Umbilical cord (tissue), 2 donors: ENCODE results near the gene JTB. TPM values are rescaled to one million over a fixed set of nuclear protein-coding genes. Genes with fewer than 3 reads are reported as not detected.
"Not testable (repeated sequence)": the region's sequence is repeated elsewhere in the genome, so short reads cannot be mapped to it uniquely, and the experiment has no call there.

Experiments used
- DNase-seq: peaks from one replicate; pipeline ENCODE4 v3.0.0-alpha.2; 2015; ENCODE audit warnings: low spot score
- total RNA-seq: library from RNA; depleted of rRNA; stranded (reverse); fragments of >200 nt; gene quantifications from one replicate; pipeline ENCODE4 v1.2.3, GENCODE V29; 2014; ENCODE audit warnings: low replicate concordance; ENCODE audit not compliant: insufficient read depth

Gene JTB
- total RNA-seq, 1 donor from 2014 or later: 120 TPM

DNA sequence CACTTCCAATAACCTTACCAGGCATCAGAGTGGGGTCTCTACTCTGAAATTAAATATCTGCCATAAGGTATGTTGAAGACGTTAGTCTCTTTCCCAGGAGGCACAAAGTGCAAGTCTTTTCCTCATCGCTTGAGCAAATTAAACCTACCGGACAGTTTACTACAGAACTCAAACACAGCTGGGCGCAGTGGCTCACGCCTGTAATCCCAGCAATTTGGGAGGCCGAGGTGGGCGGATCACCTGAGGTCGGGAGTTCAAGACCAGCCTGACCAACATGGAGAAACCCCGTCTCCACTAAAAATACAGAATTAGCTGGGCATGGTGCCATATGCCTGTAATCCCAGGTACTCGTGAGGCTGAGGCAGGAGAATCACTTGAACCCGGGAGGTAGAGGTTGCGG lies 1.6 kb upstream of the JTB start:
- DNase-seq: not testable (repeated sequence)

DNA sequence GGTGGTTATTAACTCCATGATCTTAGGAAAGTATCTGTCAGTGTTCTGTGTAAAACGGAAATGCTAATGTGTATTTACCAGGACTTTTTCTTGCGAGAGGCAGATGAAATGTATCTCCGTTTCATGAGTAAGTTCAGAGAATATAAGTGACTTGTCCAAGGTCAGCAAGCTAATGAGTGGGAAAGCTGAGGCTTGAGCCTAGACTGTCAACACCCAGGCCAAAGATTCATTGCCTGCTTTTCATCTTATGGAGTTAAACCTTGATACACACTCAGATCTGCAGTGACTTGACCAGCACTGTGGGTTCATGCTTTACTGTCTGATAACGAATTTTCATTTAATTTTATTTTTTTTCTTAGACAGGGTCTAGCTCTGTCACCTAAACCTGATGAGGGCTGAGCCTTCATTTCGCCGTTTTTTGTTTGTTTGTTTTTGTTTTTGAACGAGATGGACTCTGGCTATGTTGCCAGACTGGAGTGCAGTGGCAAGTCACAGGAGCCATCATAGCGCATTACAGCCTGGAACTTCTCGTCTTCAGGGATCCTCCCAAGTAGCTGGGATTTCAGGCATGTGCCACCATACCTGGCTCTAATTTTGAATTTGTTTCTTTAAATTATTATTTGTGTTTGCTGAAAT lies 918 bp upstream of the JTB start:
- no peak for DNase-seq

- no peak for DNase-seq
Measured at GRCh38 chr1:153976819-153977249, 640 bp downstream of the JTB start.

GRCh38 chr1:153973525-153973924 lies 3.9 kb downstream of the JTB start:
- no peak for DNase-seq

GRCh38 chr1:153973071-153973470 lies 4.4 kb downstream of the JTB start:
- no peak for DNase-seq

GRCh38 chr1:153970346-153970745 lies 7.1 kb downstream of the JTB start:
- no peak for DNase-seq

DNA sequence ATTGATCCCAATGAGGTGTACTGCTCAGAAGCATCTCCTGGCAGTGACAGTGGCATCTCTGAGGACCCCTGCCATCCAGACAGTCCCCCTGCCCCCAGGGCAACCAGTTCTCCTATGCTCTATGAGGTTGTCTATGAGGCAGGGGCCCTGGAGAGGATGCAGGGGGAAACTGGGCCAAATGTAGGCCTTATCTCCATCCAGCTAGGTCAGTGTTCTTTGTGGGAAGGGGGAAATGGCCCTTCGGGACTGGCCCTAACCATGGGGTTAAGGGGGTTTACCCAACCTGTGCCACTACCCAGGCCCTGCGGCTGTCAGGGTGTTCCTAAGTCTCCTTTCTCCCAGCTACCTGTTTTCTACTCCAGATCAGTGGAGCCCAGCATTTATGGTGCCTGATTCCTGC lies 8.5 kb downstream of the JTB start:
- no peak for DNase-seq

GRCh38 chr1:153968408-153968807 lies 9.1 kb downstream of the JTB start:
- DNase-seq: no peak

DNA sequence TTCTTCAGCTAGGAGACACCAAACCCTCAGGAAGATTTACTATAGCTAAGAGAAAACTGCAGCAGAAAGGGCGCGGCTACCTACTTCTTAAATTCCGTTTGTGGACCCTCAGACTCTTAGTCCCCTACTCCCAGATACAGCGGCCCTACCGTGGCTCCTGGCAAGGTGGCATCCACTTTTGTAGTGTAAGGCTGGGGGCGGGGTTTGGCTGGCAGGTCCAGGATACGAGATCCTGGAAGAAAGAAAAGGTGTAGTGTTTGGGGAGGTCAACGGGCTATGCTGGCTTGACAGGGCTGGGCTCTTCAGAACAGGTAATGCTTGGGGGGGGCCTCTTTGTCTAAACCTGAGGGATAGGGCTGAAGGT lies 9.5 kb downstream of the JTB start:
- no peak for DNase-seq

- peak; percentile 99 for DNase-seq
Measured at GRCh38 chr1:153967107-153967999, 10.1 kb downstream of the JTB start, which contains the start of gene CREB3L4. CREB3L4 (plus strand) TSS chr1:153967902; CDS start chr1:153968526, 624 bp downstream.

- DNase-seq: peak; percentile 72
Measured at GRCh38 chr1:153963850-153964331, 13.6 kb downstream of the JTB start.

DNA sequence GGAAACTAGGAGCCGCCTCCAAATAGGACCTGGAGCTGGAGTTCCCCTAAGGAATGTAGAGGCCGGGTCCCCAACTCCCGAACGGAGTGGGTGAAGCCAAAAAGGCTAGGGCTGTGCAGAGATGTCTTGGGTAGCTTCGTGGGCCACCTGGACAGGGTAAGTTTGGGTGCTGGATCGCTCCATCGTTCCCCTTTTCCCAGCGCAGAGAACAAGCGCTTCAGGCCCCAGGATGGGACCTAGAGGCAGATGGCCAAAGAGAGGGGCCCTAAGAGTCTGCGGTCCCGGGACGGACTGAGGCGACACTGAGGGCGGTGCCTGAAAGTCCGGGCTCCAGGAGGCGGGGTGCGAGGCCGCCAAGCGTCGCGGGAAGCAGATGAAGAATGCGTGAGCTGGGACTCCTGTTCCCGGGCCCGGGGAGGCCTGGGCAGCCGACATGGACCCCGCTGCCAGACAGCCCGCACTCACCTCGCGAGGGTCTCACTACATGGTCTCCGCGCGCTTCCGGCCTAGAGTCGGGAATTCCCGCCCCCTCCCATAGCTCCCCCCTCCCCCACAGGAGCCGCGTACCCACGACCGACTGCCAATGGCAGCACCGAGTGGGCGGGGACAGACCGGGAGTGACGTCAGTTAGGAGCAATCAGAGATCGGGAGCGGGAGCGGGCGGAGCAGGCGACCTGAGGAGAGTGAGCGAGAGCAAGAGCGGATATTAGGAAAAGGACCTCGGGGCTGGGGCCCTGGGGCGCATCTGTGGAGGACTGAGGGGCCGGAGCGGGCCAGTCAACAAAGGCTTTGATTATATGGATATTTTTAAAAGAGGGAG lies 14.2 kb downstream of the JTB start, which contains the start of gene SLC39A1:
Gene SLC39A1 (minus strand): TSS at position 508 of the 820 bp plus-strand sequence. CDS start 822 bp downstream, outside the sequence.
- peak; percentile 99 for DNase-seq

- peak; percentile 42 for DNase-seq
Measured at GRCh38 chr1:153962088-153963029, 15.1 kb downstream of the JTB start.

- DNase-seq: no peak
Measured at GRCh38 chr1:153961421-153961820, 16.1 kb downstream of the JTB start.

- no peak for DNase-seq
Measured at GRCh38 chr1:153960206-153960605, 17.3 kb downstream of the JTB start.

DNA sequence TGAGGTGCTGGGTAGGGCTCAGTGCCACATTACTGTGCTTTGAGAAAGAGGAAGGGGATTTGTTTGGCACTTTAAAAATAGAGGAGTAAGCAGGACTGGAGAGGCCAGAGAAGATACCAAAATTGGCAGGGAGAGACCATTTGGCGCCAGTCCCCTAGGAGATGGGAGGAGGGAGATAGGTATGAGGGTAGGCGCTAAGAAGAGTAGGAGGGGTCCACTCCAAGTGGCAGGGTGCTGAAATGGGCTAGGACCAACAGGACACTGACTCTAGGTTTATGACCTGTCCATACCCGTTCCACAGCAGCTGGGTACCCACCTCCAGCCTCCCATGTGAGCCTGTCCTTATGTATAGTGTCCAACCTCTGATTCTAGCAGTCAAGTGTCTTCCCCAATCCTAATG lies 18.0 kb downstream of the JTB start:
- no peak for DNase-seq

- no peak for DNase-seq
Measured at GRCh38 chr1:153958961-153959260, 18.6 kb downstream of the JTB start.

DNA sequence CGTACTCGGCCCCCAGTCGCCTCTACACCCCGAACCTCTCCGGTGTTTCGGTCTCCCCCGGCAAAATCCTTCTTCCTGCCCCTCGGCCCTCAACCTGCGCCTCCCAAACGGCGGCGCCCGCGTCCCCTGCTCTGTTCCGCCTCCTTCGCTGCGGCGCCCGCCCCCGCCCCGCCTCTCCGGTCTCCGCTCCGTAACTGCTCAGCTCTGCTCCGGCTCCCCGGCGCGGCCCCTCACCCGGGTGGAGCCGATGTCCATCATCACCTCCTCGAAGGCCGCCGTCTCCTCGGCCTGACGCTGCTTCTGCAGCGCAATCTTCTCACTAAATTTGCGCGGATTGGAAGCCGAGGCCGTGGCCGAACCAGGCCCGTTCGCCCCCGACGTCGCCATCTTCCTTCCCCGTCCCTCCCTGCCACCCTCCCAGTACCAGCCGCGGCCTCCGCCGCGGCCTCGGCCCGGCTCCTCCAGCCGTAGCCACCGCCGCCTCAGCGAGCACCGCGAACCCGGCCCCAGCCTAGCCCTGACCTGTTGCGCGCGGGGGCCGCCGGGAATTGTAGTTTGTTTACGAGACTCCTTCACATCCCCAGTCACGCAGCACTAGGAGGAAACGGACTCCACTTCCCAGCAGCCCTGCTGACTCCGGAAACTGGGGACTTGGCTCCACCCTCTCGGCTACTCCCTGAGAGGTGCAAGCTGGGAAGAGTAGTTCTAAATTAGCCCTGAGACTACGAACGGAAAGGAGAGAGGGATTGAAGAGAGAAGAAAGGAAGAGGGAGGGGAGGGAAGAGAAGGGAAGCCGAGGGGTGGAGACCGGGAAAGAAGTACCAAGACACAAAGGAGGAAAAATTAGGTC lies 19.1 kb downstream of the JTB start, which contains the start of gene CRTC2:
Gene CRTC2 (minus strand): TSS at position 502 of the 850 bp plus-strand sequence. CDS start 115 bp downstream, at position 387.
- DNase-seq: peak; percentile 100

DNA sequence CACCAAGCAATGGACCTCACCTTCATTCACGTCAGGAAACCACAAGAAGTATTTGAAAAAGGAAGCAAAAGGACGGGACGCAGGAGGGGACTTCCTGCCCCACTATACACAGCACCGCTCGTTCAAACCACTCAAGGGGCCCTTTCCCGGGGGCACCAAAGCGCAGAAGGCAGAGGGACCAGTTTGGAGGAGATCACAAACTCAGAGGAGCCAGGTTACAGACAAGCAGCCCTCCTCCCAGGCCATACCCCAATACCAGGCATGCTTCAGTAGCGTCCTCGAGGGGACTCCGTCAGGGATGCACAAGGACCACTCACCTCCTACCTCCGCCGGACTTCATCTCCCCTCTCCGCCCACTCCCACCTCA lies 19.7 kb downstream of the JTB start:
- DNase-seq: no peak
